ENCODE measurements around the gene PXDN.

The PXDN gene

DNA sequence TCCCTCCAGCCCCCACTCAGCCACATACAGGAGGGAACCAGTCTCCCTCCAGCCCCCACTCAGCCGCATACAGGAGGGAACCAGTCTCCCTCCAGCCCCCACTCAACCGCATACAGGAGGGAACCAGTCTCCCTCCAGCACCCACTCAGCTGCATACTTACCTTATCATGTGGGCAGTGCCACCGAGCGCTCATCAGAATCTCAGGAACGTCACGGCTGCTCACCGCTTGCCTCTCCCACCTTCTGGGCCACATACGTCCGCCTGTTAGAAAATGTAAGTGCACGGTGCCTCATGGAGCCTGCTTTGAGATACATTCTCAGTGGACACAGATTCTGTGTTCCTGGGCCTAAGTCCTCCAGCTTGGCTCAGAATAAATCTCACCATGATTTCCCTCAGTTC lies 124.8 kb downstream of the PXDN start:
- DNase-seq (ENCODE audit: low read depth in 1 of 2, low spot score in 1 of 2): no peak

DNA sequence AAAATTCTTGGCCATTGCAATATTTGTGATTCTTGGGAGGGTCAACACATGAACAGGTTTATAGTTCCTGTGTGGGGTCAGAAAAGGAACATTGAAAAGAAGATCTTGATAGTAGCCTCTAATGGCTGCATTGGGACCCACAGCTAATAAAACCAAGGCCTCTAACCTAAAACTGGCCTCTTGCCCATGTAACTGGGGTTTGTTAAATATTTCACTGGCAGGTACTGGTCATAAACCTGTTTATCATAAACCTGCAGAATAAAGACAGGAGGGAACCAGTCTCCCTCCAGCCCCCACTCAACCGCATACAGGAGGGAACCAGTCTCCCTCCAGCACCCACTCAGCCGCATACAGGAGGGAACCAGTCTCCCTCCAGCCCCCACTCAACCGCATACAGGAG lies 125.3 kb downstream of the PXDN start:
- no peak for DNase-seq (ENCODE audit: low read depth in 1 of 2, low spot score in 1 of 2)

DNA sequence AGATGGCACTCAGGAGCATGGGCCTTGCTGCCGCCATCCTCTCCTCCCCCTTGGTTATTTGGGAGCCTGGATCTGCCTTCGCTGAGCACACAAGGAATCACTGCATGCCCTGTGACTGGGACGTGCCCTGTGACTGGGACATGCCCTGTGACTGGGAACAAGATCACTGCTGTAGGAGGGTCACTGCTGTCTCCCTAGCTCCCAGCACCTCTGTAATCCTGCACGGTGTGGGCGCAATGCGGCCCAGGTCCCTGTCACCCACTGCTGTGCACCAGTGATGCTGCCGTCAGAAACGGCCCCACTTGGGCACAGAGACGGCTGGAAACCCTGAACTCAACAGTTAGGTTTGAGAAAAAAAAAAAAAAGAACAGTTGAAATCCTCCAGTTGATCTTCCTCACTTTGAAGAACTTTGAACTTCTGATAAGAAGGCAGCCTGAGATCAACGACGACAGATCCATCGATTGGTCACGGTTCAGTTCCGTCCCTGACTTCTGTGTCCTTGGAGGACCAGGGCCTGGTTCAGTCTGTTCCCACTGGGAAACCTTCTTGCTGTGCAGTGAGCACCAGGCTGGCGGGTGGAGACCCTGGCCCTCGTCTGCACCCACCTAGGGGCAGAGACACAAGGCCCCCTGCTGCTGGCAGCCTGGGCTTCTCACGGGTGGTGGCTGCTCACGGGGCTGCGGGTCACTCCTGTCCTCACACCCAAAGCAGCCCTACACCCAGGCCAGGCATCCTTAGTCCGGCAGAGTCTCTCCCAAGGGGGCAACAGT lies 125.9 kb downstream of the PXDN start:
- DNase-seq (ENCODE audit: low read depth in 1 of 2, low spot score in 1 of 2): no peak

DNA sequence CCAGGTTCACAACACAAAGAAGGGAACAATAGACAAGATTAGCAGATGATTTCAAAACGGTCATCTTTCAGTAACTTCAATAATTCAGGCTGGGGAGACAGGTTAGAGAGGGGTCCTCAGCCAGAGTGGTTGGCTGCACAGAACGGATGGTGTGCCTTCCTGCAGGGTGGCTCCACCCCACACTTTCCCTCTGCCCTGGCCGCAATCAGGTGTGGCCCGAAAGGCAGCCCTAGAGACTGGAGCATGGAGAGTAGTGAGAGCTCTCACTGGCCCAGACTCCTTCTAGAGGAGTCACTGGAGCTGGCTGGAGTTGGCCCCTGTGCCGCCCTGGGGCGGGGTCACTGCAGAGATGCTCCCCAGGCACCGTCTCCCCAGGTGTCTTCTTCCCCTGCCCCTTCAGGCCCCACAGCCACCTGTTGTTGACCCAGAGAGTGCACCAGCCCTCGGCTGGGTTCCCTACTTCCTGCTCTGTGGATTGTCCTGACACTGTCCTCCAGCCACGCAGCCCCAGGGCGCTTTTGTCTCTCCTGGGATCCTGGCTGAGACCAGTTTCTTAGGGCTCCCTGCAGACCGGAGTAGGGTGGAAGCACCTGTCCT lies 126.8 kb downstream of the PXDN start:
- DNase-seq (ENCODE audit: low read depth in 1 of 2, low spot score in 1 of 2): no peak

DNA sequence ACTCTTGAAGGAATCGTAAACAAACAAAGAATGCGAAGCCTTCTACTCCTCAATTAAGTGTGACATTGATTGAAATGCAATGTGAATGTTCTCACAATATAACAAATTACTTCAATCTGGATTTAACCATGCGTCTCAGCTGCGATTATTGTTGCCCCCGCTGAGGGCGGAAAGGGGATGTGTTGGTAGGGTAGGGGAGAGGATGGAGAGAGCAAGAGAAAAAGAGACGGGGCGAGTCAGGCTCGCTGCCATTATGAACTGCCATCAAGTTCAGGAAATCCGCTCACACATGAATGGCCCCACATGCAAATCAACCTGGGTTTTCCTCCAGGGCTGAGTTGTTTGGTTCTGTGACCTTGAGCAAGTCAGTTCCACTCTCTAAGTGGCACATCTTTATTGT lies 129.8 kb downstream of the PXDN start:
- DNase-seq (ENCODE audit: low read depth in 1 of 2, low spot score in 1 of 2): no peak

DNA sequence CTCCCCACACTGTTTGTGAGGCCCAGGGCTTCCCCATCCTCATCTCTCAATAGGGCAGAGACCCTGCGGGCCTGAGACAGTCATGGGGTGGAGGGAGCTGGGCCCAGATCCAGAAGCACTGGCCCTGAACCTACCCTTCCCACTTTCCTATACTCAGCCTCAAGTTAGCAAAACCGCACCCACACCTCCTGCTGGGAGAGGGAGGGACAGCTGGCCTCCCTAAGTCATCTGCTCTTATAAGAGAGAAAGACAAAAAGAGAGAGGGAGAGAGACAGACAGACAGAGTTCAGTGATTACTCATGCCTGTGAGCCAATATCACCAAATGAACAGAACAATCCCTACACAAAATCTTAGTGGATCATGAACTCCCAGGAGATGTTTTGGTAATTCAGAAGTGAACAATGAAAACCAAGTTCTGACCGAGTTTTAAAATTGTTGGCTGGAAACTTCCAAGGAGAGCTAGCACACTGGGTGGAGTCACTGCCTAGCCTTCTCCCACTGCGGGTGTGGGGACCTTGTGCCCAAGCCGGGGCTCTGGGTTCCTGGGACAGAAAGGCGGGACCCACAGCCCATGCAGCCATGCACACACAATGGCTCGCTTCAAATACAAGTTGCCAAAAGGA lies 130.5 kb downstream of the PXDN start:
- no peak for DNase-seq (ENCODE audit: low read depth in 1 of 2, low spot score in 1 of 2)

DNA sequence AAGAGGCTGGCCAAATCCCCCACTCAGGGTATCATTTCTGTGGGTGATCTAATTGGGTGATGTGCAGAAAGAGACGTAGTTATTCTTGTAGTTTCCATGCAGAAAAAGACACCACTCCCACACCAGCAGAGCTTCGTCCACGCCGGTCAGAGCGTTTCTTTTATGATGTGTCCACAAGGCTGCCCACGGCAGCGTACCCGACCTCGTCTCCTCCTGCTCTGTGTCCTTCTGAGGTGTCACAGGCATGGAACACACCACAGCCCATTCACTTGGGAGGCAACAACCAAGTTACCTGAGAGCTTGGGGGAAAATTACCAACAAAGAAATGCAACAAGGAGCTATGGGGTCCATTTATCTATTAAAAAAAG lies 131.3 kb downstream of the PXDN start:
- no peak for DNase-seq (ENCODE audit: low read depth in 1 of 2, low spot score in 1 of 2)

DNA sequence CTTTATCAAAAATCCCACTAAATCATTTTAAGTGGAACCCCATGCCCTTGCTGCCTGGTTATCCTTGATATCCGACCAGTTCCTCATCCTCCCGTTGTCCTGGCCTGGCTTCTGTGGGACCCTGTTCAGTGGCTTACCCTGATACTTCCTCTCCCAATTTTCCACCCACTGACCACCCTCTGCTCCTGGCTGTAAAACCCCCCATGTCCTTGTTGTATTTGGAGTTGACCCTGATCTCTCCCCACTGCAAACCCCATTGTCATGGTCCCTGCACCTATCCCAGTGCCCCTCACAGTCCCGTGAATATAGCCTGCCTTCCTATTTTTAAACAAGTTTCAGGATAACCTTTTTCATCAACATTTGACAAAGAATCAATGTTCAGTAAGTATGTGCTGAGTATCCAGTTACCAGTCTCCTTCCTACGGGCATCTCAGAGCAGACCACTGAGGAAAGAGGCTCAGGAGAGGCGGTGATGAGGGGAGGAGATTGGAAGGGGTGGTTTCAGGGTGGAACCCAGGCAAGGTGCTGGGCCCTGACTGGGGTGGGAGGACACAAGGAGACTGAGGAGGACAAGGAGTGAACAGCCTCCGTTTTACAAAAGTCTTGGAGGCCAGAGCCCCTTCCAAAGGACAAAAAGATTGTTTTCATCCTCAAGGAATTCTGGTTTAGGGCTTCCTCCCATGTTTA lies 131.8 kb downstream of the PXDN start:
- DNase-seq (ENCODE audit: low read depth in 1 of 2, low spot score in 1 of 2): no peak

DNA sequence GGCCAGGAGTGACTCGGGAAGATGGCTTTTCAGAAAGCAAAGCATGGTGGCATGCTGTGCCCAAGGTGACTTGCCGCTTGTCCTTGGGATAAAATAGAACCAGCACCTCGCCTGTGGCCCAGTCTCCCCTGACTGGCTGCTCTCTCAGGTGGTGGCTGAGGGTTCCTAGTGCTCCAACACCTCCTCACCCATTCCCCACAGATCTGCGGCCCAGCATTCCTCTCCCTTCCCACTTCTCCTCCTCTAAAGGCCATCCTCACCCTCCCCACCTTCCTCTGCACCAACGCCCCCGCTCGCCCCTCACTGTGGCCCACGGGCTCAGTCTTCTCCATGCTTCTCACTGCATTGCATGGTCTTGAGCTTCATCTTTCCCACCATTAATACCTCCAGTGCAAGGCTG lies 132.4 kb downstream of the PXDN start:
- no peak for DNase-seq (ENCODE audit: low read depth in 1 of 2, low spot score in 1 of 2)

DNA sequence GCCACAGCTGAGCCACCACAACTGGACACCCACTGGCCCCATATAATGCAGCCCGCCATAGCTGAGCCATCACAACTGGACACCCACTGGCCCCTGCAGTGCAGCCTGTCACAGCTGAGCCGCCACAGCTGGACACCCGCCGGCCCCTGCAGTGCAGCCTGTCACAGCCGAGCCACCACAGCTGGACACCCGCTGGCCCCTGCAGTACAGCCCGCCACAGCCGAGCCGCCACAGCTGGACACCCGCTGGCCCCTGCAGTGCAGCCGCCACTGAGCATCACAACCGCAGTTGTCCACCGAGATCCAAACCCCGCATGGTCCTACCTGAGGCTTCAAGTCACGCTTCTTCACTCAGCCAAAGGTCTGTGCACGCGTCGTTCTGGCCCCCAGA lies 134.2 kb downstream of the PXDN start:
- no peak for DNase-seq (ENCODE audit: low read depth in 1 of 2, low spot score in 1 of 2)

DNA sequence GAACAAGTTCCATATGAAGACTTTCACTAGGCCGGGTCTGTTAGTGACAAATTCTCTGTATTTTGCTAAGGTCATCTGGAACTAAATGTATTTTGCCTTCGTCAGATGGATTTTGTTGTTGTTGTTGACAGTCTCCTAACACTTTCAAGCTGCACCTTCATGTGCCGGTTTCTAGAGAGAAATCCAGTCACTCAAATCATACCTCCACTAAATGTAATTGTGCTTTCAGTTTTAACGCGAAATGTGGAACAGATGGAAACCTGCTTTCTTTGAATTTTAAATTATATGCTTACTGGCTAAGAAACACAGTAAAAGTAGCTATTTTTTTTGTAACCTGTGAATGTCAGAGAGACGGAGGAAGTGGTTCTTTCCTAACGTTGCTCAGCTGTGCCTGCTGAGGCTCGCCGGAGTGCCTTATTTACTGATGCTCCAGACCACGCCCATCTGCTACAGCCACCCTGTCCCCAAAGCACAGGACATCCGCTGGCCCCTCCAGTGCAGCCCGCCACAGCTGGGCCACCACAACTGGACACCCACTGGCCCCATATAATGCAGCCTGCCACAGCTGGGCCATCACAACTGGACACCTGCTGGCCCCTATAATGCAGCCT lies 134.7 kb downstream of the PXDN start:
- no peak for DNase-seq (ENCODE audit: low read depth in 1 of 2, low spot score in 1 of 2)

DNA sequence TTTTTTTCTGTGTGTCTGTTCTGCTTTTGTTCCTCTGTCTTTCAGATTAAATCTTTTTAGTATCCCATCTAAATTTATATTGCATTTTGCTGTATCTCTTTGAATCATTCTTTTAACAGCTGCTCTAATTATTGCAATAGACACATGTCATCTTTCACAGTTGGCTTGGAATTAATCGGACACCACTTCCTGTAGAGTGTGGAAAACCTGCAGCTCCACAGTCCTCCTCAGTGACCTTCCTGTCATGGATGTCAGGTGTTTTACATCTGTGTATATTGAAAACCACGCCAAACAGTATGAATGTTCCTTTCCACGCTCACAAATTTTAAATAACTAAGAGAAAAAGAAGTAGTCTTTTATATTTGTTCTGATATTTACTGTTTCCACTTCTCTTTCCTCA lies 135.3 kb downstream of the PXDN start:
- no peak for DNase-seq (ENCODE audit: low read depth in 1 of 2, low spot score in 1 of 2)

DNA sequence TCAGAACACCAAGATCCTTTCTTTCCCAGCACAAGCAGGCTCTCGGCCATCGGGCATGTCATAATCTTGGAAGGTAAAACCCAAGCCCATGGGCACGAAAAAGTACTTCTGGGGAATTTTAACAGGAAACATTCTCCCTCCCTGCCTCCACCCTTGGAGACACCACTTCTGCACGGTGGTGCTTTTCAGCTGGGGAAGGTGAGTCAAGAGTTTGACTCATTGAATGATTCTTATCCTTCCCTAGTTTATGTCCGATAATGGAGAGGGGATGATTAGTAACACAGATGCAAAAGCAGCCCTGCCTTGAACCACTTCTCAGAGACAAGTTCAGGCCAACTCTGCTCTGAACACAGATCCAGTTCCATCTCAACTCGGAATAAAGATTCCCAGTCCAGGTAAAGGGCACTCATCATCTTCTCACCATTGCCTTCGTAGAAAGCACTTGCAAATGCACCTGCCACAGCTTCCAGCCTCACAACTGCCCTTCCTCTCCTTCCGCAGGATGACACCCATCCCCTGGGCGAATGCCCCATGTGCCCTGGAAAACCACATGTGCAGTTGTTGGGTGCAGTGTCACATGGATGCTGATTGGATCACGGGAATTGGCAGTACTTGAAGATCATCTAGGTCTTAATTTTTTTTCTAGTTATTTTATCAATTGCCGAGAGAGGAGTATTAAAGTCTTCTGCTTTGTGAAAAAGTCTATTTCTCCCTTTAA lies 136.2 kb downstream of the PXDN start:
- DNase-seq (ENCODE audit: low read depth in 1 of 2, low spot score in 1 of 2): no peak

DNA sequence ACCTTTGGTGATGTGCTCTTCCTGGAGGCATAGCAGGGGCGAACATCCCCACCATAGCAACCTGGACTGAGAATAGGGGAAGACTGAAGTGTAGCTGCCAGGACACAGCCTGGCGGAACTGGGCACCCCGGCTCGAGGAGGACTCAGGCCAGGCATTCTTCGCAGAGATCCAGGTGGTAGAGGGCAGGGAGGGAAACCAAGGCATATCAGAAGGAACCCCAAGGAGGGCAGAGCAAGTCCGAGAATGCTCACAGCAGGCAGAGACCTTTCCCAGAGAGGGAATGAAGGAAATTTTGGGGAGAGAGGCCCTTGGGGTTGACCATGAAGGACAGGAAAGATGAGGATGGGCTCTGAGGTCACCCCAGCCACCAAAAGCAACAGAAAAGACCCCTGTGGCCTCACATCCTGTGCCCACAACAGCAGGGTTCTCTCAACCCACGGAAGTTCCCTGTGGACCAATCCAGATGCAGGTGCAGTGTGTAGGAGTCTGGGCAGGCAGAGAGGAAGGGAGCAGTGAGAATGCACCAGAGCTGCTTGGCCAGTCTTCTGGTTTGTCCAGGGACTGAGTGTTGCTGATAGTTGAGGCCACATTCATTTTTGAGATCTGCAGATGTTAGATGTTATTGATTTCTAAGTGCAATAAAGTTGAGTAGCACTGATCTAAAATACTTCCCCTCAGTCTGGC lies 136.9 kb downstream of the PXDN start:
- DNase-seq (ENCODE audit: low read depth in 1 of 2, low spot score in 1 of 2): no peak

DNA sequence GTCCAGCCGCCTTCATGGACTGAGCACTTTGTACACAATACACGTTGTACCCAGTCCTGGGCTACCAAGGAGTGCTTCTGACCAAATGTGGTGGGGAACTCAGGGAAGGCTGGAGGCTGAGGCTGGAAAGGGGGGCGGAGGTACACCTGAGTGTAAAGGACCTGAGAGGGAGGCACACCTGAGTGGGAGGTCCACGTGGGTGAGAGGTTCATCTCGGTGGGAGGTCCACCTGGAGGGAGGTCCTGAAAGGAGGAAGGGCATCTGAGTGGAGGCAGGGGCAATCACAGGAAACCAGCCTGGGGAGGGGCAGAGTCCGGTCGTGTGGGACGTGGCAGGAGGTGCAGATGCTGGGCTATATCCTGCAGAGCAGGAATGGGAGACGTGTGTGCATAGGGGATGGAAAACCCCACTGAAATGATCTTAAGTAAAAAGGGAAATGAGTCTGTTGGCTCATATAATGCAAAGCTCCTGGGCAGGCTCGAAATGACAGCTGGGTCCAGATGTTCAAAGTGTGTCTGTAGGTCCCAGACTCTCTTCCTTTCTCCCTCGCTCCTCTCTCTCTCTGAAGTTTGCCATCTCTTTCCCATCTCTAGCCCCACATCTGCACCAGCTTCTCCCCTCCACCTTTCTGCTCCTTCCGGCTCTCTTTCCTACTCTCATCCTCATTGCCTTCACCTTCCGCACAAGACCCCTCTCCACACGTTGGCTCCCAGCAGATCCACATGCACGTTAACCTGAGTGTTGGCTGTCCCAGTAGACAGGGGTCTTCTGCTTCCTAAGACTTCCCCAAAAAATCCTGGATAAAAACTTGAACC lies 137.7 kb downstream of the PXDN start:
- DNase-seq (ENCODE audit: low read depth in 1 of 2, low spot score in 1 of 2): no peak

DNA sequence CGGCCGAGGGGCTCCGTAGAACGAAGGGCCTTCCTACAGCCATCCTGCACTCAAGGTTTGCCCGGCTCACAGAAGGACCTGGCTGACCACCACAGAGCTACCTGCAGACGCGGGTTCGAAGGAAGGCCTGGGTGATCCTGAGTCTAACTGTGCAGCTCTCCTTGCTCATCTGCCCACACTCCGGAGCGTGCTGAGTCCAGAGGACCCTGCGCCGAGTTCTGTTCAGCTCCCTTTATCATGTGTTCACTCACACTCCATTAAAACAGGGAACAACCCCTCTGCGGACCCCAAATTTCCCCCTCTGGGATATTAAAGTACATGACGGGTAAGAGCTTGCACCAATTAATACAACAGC lies 138.3 kb downstream of the PXDN start:
- no peak for DNase-seq (ENCODE audit: low read depth in 1 of 2, low spot score in 1 of 2)

DNA sequence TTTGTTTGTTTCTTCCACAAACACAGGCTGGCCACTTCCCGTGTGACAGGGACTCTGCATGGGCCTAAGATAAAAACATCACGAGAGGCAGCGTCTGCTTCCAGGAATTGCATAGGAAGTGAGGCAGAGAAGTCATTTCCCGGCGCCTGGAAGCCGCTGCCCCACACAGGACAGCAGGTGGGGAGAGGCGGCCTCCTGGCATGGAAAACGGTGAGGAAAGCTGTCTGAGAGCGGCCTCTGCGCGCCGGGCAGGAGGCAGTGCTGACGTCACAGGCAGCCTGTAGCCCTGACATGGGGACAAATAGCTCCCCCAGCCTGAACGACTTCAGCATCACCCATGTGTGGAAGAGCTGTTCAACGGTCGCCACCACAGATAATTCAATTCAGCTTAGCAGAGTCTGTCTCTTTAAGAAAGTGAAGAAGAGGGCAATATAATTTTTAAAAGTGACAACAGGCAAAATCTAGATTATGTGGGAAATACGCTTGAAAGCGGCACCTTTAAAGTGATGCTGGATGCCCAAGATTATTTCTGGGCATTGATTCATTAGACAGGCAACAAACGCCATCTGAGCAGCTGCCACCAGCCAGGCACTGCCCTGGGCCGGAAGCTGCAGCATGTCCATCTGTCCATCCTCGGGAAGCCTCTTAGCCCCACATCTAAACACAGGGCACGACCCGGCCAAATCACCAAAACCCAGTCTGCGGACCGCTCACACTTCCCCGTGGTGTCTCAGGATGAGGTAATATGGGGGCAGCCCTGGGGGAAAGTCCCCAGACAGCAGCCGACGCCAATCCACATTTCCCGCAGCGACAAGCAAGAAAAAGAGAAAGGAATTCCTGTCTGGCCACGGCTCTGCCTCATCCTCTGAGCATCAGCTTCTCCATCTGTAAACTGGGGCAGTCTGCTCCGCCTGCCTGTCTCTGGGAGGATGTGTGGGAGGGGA lies 138.9 kb downstream of the PXDN start:
- no peak for DNase-seq (ENCODE audit: low read depth in 1 of 2, low spot score in 1 of 2)

DNA sequence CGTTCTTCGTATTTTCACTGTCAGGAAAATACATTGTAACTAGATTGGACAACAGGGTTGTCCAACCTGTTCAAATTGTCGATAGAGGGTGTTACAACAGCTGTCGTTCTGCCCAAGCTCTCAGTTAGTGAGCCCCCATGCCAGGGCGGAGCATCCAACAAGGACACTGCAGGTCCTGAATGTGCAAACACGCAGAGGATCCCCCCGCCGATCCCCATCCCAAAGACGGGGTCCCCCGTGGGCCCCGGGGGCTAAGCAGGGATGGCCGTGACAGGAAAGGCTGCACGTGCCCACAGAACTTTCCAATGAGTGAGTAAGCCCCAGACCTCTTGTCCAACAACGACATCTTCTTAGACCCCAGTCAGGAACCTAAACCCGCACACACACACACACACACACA lies 140.8 kb downstream of the PXDN start:
- no peak for DNase-seq (ENCODE audit: low read depth in 1 of 2, low spot score in 1 of 2)

DNA sequence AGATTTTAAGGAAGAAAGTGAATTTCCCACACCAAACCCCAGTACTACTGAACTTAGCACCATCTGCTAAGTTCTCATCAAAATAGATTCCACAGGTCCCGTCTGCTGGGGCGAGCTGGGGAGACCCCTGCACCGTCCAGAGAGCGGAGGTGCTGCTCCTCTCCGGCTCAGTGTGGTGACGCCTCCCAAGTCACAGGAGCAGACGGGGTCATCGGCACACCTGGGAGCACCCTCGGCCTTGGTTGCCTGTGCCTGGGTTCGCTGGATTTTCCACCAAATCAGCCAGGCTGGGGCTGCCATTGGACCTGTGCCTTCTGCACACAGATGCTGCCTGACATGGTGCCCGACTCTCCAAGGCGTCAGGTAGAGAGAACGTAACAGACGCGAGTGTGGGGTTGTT lies 141.3 kb downstream of the PXDN start:
- DNase-seq (ENCODE audit: low read depth in 1 of 2, low spot score in 1 of 2): no peak
